GM19455 (cell line): ENCODE measurements around the gene DNAAF1.
"Not testable (repeated sequence)": the region's sequence is repeated elsewhere in the genome, so short reads cannot be mapped to it uniquely, and the experiment has no call there.

Source experiments
- ATAC-seq: cut with Tn5 transposase; IDR thresholded peaks from one replicate; pipeline ENCODE4 v1.9.1; 2021; ENCODE audit not compliant: unreplicated experiment

Gene DNAAF1

DNA sequence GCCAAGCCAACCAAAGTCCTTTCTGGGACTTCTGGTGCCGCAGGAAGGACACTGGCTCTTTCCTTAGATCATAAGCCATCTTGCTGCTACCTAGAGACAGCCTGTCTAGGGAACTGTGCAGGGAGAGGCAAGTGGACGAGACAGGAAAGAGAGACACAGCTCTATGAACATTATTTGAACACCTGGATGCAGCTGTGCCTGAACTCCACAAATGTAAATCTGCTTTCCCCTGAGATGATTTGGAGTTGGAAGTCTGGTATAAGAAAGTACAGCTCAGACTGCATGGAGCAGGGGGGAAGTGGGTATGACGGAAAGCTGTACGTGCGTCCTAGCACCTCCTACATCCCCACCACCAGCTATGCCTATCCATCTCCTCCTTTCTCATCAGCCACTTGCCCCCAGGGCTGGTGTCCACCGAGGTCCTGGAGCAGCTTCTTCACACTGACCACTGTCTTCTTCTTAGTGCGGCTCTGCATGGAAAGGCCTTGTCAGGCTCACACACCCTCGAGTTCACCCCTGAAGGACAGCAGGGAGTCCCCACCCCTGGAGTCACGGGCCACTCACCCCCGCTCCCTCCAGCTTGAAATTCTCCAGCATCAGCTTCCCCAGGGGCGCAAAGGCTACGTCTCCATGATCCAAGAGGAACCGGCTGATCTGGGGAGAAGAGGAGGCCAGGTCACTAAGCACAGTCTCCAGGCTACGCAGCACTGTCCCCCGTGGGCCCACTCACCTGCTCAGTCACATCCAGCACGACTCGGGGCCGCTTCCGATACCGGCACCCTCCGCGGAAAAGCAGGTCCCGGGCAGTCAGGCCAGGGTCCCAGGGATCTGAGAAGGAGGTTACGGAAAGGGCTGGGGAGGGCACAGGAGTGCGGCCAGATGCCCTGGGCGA is 37.8 kb downstream of the DNAAF1 start:
- ATAC-seq, result no peak

DNA sequence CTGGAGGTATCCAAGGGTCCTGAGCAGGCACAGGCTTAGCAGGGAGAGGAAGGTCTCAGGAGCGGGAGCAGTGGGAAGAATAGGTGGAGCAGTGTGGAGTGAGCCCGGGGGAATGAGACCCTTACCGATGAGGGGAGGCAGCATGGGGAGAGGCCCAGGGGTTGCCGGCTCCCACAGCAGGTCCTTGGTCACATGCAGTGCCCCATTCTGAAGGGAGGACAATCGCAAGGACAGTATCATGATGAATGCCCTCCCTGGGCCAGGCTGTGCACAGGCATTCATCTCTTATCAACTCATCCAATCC is 38.4 kb downstream of the DNAAF1 start:
- no peak for ATAC-seq

DNA sequence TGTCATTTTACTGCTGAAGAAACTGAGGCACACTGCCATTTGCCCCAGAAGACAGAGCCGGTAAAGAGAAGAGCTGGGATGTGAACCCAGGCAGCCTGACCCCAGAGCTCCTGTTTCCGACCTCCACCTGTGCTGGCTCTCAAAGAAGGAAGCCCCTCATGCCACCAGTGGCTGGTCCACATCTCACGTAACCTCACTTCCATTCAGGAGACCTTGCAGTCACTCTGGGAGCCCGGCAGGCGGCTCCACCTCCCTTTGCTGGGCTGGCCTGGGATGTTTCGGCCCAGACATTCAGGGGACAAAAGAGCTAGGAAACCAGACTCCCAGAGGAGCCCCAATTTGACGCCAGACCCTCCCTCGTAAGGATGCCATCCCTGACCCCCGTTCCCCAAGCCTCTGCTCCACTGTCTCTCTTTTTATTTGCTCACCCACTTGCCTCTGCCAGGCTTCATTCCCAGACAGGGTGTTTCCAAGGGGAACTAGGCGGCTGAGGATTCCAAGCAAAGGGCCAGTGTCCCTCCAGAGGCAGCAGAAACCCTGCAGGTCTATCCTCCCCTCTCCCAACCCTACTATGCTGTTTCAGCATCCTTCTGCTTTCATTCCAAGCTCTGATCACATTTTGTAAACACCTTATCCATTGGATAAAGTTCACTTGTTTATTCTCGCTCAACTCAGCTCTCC is 38.9 kb downstream of the DNAAF1 start:
- ATAC-seq, result no peak

DNA sequence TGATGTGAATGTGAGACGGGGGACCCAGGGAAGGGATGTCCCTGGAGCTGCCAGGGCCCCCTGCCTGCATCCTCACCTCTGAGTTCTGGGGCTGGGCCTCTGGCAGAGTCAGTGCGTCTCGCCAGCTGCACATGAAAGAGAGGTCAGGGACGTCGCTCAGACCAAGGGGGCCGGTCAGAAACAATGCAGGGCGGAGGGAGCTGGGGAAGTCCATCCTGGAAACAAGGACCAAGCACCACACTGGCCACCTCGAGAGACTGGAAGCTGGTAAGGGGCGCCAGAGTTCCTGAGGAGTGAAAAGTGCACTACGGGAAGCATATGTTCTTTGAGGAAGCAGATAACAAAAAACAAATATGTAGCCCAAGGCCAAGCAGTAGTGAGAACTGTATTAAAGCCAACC is 39.7 kb downstream of the DNAAF1 start:
- ATAC-seq, result no peak

DNA sequence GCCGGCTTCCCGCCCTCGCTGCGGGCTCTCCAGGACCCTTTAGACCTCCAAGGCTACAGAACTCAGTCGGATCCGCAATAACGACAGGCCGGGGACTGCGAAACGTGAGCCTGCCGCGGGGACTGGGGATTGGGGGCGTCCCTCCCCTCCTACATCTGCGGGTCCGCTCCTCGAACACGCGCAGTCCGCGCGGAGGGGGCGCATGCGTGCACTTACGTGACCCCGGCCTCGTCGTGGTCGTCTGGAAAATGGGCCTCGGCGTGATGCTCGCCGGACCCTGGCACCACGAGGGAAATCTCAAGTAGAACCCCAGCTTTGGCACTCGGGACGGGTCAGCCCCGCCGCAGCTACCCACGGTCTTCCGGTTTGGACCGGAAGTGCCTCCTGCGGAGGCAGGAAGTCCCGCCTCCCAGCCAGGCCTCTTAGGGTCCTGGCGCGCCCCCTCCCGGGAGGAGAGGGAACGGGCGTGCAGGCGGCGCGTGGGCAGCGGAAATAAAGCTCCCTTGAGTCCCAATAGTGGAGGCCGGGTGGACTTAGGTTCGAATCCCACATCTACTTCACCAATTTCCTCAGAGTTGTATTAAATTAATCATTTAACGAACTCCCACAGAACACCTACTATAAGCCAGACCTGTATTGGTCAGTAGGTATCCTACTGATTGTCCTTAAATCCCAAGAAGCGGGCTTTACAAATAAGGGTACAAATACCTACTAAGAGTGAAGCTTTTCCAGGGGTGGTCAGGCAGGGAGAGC is 41.8 kb downstream of the DNAAF1 start, which contains the start of gene TAF1C:
TSS of gene TAF1C (minus strand) at position 373 of the 753 bp plus-strand sequence. CDS start 2,069 bp downstream, outside the sequence.
- peak; percentile 97 for ATAC-seq

DNA sequence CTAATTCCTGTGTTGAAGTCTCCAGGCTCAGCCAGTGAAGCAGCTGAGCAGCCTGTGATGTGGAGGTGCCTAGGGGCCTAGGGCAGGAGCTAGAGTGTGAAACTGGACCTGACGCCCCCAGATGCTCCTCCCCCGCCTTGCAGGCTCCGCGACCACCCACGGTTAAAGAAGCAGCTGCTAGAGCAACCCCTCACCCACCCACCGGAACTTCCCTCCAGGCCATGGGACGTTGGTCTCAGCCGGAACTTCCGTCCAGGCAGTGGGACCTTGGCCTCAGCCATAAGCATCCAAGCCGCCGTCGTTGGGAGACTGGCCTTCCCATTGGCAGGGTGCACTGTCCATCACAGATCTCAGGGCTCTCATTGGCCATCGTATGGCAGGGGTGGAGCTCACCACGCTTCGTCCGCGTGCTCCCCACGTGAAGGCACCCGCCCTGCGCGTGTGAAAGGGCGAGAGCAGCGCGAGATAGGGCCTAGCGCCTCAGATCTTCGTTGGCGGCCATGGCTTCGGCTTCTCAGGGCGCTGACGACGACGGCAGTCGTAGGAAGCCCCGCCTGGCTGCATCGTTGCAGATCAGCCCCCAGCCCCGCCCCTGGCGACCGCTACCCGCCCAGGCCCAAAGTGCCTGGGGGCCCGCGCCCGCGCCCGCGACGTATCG is 45.8 kb downstream of the DNAAF1 start, which contains the start of gene ADAD2:
TSS of gene ADAD2 (plus strand) at position 427 of the 658 bp plus-strand sequence. CDS start at position 501, 74 bp downstream.
- ATAC-seq, result no peak

DNA sequence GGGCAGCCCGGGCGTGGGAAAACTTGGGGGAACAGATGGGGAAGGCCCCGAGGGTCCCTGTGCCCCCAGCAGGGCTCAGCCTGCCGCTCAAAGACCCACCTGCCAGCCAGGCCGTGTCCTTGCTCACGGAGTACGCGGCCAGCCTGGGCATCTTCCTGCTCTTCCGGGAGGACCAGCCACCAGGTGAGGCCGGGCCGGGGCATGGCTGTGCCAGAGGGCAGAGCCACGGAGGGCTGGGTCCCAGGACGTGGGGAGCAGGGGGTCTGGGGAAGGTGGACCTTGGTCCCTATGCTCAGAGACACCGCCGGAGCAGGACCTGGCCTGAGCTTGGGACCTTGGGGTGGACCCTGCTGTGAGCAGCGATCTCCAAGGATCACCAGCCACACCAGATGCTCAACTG is 46.4 kb downstream of the DNAAF1 start:
- ATAC-seq, result no peak

DNA sequence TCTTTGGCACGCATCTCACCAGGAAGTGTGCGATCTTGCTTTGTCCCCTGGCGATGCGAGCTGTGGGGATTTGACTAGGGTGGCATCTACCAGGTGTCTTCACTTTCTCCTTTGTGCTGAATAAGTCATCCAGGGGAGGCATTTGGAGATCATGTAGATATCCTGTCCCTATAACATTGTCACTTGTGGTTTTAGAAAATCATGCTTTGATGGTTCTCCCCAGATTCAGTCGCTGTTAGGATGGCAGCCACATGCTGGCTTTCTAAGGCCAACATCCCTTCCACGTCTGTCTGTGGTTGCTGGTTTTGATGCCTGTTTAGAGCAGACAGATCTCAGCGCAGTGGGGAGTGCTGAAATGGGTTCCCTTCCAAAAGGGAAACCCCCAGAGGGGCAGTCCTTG is 48.4 kb downstream of the DNAAF1 start:
- ATAC-seq, result no peak

DNA sequence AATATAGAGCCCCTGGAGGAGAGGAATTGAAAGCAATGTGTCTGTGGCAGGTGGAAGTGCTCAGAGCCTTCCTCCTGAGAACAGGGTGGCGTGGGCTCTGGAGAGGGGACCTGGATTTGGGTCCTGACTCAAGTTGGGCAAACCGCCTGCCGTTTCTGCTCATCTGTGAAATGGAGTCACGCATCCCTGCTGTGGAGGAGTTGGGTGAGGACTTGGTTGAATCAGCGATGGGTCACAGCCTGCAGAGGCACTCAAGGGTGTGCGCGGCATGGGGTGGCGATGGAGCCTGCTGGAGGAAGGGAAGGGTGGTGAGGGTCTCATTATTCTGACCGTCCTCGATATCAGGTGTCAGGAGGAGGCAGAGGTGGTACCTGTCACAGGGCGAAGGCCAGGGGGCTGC is 48.9 kb downstream of the DNAAF1 start:
- ATAC-seq, result no peak

DNA sequence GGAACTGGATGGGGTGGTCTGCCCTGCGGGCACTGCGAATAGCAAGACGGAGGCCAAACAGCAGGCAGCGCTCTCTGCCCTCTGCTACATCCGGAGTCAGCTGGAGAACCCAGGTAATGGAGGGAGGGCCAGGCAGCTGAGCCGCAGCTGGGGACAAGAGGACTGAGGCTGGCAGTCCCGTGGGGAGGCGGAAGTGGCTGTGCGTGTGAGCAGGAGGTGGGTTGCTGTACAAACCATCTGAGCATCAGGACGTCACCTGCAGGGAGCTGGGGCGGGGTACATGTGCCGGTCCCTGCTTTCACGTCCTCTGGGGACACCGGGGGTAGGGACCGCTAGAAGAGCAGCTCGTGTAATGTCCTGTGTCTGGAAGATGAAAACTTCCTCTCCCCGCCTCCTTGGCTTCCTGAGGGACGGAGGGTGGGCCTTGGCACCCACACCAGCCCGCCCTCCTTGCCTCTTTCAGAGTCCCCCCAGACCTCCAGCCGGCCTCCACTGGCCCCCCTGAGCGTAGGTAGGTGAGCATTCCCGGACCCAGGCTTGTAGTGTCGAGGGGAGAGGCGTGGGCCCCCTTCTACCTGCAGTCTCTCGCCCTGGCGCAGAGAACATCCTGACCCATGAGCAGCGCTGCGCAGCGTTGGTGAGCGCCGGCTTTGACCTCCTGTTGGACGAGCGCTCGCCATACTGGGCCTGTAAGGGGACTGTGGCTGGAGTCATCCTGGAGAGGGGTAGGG is 49.5 kb downstream of the DNAAF1 start:
- no peak for ATAC-seq

DNA sequence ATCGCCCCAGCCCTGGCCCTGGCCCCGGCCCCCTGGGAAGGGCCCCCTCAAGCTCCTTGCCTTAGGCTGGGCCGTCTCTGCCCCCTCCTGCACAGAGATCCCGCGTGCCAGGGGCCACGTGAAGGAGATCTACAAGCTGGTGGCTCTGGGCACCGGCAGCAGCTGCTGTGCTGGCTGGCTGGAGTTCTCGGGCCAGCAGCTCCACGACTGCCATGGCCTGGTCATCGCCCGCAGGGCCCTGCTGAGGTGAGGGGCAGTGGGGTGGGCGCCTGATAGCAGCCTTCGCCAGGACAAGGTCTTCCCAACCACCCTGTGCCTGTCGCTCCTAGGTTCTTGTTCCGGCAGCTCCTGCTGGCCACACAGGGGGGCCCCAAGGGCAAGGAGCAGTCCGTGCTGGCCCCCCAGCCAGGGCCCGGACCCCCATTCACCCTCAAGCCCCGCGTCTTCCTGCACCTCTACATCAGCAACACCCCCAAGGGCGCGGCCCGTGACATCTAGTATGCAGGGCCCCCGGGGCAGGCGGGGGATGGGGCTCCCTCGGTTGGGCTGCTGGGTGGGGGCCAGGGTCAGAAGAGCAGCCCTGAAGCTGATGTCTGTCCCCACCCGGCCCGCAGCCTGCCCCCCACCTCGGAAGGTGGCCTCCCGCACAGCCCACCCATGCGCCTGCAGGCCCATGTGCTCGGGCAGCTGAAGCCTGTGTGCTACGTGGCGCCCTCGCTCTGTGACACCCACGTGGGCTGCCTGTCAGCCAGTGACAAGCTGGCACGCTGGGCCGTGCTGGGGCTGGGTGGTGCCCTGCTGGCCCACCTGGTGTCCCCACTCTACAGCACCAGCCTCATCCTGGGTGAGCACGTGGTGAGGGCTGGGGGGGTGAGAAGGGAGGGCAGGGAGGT is 50.3 kb downstream of the DNAAF1 start:
- ATAC-seq, result no peak

DNA sequence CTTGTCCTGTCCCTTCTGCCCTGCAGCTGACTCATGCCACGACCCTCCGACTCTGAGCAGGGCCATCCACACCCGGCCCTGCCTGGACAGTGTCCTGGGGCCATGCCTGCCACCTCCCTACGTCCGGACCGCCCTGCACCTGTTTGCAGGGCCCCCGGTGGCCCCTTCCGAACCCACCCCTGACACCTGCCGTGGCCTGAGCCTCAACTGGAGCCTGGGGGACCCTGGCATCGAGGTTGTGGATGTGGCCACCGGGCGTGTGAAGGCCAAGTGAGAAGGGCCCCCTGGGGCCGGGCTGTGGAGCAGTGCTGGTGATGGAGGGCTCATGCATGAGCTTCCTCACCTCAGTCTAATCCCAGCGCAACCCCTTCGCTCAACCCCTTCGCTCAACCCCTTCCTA is 51.0 kb downstream of the DNAAF1 start:
- no peak for ATAC-seq

DNA sequence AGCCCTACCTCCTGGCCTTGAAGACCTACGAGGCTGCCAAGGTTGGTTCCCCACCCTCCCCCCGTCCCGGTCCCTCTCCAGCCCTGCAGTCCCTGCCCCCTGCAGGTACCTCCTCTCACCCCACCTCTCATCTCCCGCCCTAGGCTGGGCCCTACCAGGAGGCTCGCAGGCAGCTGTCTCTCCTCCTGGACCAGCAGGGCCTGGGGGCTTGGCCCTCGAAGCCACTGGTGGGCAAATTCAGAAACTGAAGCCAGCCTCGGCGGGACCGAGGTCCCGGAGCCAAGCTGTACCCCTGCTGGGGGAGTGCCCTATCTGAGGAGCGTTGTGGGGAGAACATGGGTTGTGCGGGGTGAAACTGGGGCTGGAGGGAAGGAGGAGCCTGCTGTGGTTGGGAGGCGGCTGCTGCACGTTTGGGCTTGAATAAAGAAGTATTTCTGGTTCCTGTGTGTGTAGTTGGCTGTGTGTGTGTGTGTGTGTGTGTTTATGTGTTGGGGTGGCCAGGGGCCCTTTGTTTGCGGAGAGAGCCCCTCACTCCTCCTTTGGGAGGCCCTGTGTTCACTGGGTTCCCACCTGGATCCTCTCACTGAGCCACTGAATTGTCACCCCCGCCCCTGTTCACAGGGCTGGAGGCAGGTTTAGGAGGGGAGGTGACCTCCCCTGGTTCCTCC is 51.8 kb downstream of the DNAAF1 start:
- no peak for ATAC-seq

DNA sequence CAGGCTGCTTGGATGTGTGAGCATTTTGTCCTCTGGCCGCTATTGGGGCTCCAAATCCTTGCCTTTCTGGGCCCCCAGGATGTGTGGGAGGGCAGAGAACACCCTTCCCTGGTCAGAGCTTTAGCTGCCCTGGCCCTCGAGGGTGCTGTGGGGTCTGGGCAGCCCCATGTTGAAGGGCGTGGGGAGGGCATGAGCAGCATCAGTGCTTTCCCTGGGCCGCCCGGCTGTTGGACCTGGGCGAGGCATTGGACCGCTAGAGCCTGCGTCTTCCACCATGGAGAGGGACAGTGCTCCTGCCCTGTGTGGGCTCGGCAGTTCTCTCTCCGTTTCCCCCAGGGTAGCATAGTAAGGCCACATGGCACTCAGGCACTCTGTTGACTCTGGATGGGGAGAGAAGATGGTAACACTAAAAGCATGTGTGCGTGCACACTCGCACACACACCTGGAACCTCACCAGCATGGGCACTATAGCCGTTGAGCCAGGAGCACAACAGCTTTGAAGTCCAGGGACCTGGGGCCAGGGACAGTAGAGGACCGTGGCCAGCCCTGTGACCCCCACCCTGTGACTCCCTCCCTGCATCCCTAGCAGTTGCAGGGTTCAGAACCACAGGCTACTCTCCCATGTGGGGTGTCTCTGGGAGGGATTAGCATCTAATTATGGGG is 52.5 kb downstream of the DNAAF1 start:
- ATAC-seq, result no peak

DNA sequence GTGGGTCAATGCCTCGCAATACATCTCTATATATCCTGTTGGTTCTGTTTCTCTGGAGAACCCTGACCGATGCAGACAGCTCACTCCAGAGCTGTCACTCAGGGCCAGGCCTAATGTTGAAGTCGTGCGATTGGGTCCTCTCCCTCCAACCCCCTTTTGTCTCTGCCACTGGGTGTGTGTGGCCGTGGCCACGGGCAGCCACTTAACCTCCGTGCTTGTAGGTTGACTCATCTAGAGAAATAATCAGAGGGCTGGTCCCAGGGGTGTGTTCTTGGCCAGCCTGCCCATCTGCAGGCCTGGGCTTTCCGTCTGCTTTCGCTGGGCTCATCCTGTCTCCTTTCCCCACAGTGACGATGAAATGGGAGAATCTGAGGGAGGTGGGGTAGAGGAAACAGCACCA is 53.3 kb downstream of the DNAAF1 start:
- no peak for ATAC-seq

DNA sequence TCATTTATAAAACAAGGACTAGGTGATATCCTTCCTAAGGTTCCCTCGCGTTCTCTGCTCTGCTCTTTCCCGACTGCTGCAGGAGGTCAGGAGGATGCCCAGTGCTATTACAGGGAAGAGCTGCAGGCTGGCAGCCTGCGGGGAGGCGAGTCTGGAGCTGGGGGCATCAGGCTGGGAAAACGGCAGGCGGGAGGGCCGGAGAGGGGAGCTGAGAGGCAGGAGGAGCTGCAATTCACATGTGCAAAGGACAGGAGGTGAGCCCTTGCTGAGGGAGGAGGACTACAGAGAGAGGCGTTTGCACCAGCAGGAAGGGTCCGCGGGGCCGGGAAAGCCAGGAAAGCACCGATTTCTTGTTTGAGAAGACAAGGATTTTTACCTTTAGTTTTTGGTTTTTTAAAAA is 54.0 kb downstream of the DNAAF1 start:
- ATAC-seq, result no peak

DNA sequence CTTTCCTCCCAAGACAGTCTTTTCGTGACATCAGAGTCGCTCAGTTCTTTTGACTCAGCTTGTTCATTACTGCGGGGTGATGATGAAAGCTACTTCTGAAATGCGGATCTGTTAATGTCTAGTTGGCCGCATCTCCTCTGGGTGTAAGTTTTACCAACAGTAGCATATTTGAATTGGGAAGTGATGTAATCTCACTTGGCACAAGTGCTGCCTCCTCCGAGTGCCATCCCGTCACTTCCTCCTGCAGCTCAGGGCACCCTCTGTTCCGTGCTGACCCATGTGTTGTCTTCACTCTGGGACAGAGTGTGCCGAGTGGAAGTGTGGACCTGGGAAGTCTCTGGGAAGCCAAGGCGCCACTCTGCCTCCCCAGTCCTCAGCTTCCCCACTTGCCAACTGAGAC is 54.8 kb downstream of the DNAAF1 start:
- no peak for ATAC-seq

DNA sequence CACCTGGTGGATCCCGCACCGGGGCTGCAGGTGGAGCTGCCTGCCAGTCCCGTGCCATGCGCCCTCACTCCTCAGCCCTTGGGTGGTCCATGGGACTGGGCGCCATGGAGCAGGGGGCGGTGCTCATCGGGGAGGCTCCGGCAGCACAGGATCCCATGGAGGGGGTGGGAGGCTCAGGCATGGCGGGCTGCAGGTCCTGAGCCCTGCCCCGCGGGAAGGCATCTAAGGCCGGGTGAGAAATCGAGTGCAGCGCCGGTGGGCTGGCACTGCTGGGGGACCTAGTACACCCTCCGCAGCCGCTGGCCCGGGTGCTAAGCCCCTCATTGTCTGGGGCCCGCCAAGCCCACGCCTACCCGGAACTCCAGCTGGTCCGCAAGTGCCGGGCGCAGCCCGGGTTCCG is 59.4 kb downstream of the DNAAF1 start:
- ATAC-seq, result not testable (repeated sequence)
